ENCODE data around the gene RRAGD. TPM values are rescaled to one million over a fixed set of nuclear protein-coding genes. Genes with fewer than 3 reads are reported as not detected.
A peak's percentile ranks its signal among the peaks of the same experiment; 100 is the strongest.

RRAGD gene
- total RNA-seq, 2 experiments from 2014 or later: 9.0 to 10.2 TPM

DNA sequence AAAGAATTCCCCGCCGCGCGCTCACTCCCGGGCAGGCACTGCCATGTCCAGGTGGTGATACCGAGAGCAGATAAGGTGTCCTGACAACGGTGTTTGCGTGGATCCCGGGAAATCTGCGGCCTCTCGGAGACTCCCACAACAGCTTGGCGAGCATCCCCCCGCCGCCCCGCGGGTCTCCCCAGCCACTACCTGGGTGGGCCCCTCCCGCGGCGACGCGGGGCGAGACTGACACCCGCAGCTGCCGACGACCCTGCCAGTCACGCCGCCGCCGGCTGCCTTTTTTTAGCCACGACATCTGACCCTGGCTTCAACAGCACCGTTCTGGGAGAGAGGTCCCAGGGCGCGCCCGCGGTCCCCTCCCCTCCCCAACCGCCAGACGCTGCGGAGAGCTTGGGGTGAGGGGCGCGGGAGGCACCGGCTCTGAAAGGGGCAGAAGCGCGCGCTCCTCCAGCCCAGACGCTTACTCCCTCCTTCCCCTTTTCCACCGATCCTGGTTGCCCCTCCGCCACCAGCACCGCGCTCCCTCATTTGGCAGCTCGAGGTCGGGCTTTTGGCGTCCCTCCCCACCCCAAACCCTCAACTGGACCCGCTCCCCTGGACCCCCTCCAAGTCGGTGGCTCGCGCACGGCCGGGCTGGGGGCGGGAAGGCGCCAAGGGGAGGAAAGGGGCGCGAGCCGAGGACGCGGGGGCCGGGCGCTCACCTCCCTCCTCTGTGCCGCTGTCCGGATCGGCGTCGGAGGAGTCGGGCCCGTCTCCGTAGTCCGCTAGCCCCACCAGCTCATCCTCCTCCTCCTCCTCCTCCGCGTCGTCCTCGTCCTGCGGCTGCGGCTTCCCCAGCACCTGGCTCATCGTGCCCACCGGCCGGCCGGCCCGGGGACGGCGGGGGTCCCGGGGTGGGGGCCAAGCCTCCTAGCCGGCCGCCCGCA is 665 bp downstream of the RRAGD start:
- Mint-ChIP-seq H3K4me3 (peak overlapping the region; percentile 90), H3K27me3 (peaks cover 11% of the 10 kb centered on the region), H3K4me1 (ENCODE audit: low read depth) (peaks cover 14% of the 10 kb centered on the region), H3K27ac (peak overlapping the region; percentile 47), H3K36me3 (ENCODE audit: low read depth) (peaks cover 5% of the 10 kb centered on the region), H3K9me3 (no peaks in the 10 kb centered on the region)
- ChIA-PET CTCF (no interaction called here), POLR2A (interaction anchor here (0.7 to 2.8 kb wide), 8 partner anchors 12 to 448 kb away, joined by 3 to 18 read pairs (median 4); partner anchors contain the start of genes PNRC1, RNGTT and UBE2J1)
- Histone ChIP-seq H3K27ac (ENCODE audit: low read depth in 1 of 2, low read length in 2 of 2) (no peak overlapping the region), H3K4me1 (ENCODE audit: insufficient read depth, low read length) (peaks cover 20% of the 10 kb centered on the region), H3K9me3 (ENCODE audit: control insufficient read depth in 1 of 2, insufficient read depth in 1 of 2, low read length in 2 of 2) (no peaks in the 10 kb centered on the region), H3K27me3 (ENCODE audit: control insufficient read depth in 1 of 2, insufficient read depth in 2 of 2, low read length in 2 of 2) (peaks cover 0 to 4% of the 10 kb centered on the region in 2 experiments), H3K36me3 (ENCODE audit: insufficient read depth, low read length) (no peaks in the 10 kb centered on the region), H3K4me3 (ENCODE audit: low read length) (peak overlapping the region; percentile 72)
- intact Hi-C loops (cut with DNase I, micrococcal nuclease): loop anchor here (5.0 kb wide), 2 partner anchors 34 to 64 kb away; no protein-coding TSS in a partner anchor
- ATAC-seq (ENCODE audit: poor library complexity) (peak; percentile 42), DNase-seq (peak in 10 of 14 experiments; percentile 2 to 54 (median 19))
- TF ChIP-seq, protein P1, sequence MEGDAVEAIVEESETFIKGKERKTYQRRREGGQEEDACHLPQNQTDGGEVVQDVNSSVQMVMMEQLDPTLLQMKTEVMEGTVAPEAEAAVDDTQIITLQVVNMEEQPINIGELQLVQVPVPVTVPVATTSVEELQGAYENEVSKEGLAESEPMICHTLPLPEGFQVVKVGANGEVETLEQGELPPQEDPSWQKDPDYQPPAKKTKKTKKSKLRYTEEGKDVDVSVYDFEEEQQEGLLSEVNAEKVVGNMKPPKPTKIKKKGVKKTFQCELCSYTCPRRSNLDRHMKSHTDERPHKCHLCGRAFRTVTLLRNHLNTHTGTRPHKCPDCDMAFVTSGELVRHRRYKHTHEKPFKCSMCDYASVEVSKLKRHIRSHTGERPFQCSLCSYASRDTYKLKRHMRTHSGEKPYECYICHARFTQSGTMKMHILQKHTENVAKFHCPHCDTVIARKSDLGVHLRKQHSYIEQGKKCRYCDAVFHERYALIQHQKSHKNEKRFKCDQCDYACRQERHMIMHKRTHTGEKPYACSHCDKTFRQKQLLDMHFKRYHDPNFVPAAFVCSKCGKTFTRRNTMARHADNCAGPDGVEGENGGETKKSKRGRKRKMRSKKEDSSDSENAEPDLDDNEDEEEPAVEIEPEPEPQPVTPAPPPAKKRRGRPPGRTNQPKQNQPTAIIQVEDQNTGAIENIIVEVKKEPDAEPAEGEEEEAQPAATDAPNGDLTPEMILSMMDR (IDR thresholded peaks at IDR 0.05): no peak

DNA sequence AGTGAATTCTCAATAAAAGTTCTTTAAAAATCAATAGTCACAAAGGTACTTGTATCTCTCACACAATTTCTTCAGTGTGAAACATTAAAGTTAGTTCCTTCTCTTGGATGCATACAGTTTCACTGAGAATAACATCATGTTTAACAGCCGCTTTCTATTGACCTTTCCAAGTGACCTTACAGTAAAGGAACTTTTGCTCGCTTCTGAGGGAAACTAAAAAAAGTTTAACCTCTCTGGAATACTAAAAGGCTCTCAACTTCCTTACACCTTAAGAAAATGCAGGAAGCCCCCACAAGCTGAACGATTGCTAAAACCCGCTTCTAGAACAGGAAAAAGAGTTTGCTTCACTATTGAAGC is 1.3 kb downstream of the RRAGD start:
- H3K27ac Mint-ChIP-seq: peak overlapping the region; percentile 47
- POLR2A ChIA-PET: interaction anchor here (1.7 to 2.8 kb wide), 2 partner anchors 332 to 447 kb away, joined by 8 to 18 read pairs; partner anchors contain the start of genes PNRC1 and RNGTT
- peaks cover 24% of the 10 kb centered on the region for H3K4me1 ChIP-seq (ENCODE audit: insufficient read depth, low read length)

DNA sequence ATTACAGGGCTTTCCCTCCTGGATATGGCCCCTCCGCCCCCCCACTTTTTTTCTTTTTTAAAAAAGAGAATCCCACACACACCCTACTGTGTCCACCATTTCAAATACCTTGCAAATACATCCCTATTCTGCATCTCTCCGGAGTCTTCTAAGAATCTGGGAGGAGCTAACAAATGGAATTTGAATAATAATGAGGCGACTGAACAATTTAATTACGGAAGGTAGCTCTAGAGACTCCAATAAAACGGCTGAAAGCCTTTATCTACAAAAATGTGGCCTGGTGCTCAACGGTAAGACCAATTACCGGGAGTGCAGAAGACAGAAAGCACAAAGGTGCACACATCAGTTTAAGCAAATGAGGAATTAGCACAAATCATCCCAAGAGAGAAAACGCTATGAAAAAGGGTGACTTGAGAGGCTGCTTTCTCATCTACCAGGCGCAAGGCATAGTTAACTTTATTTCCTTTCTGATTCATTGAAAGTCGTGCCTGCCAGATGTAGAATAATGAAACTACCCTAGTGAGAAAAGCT is 1.8 kb downstream of the RRAGD start:
- POLR2A ChIA-PET: interaction anchor here (1.7 to 2.8 kb wide), 2 partner anchors 331 to 447 kb away, joined by 8 to 18 read pairs; partner anchors contain the start of genes PNRC1 and RNGTT
- TF ChIP-seq, protein P1 (IDR thresholded peaks at IDR 0.05): no peak
- Histone ChIP-seq H3K9me3 (ENCODE audit: control insufficient read depth in 1 of 2, insufficient read depth in 1 of 2, low read length in 2 of 2) (no peaks in the 10 kb centered on the region), H3K36me3 (ENCODE audit: insufficient read depth, low read length) (no peaks in the 10 kb centered on the region), H3K27me3 (ENCODE audit: control insufficient read depth in 1 of 2, insufficient read depth in 2 of 2, low read length in 2 of 2) (peaks cover 0 to 4% of the 10 kb centered on the region in 2 experiments), H3K4me3 (ENCODE audit: low read length) (peak overlapping the region; percentile 72), H3K27ac (ENCODE audit: low read depth in 1 of 2, low read length in 2 of 2) (no peak overlapping the region), H3K4me1 (ENCODE audit: insufficient read depth, low read length) (peaks cover 24% of the 10 kb centered on the region)
- no peak for ATAC-seq (ENCODE audit: poor library complexity)
- Mint-ChIP-seq H3K27ac (peak overlapping the region; percentile 47), H3K27me3 (peaks cover 6% of the 10 kb centered on the region), H3K4me3 (peak overlapping the region; percentile 90), H3K36me3 (ENCODE audit: low read depth) (peaks cover 5% of the 10 kb centered on the region), H3K9me3 (no peaks in the 10 kb centered on the region), H3K4me1 (ENCODE audit: low read depth) (peaks cover 14% of the 10 kb centered on the region)
- DNase-seq: peak in 1 of 14 experiments; percentile 1
- CTCF ChIA-PET: no interaction called here
- intact Hi-C loops (cut with DNase I, micrococcal nuclease): loop anchor here (5.0 kb wide), 2 partner anchors 33 to 63 kb away; no protein-coding TSS in a partner anchor

More for the DNA sequence above, 1.3 kb downstream of the RRAGD start:
- Mint-ChIP-seq H3K27me3 (peaks cover 6% of the 10 kb centered on the region), H3K4me1 (ENCODE audit: low read depth) (peaks cover 14% of the 10 kb centered on the region), H3K4me3 (peak overlapping the region; percentile 90), H3K9me3 (no peaks in the 10 kb centered on the region), H3K36me3 (ENCODE audit: low read depth) (peaks cover 5% of the 10 kb centered on the region)
- intact Hi-C loops (cut with DNase I, micrococcal nuclease): loop anchor here (5.0 kb wide), 2 partner anchors 33 to 63 kb away; no protein-coding TSS in a partner anchor
- no peak overlapping the region for H3K27ac ChIP-seq (ENCODE audit: low read depth in 1 of 2, low read length in 2 of 2)
- H3K9me3 ChIP-seq (ENCODE audit: control insufficient read depth in 1 of 2, insufficient read depth in 1 of 2, low read length in 2 of 2): no peaks in the 10 kb centered on the region
- DNase-seq (no peak), ATAC-seq (ENCODE audit: poor library complexity) (no peak)
- TF ChIP-seq, protein P1 (IDR thresholded peaks at IDR 0.05): no peak
- H3K4me3 ChIP-seq (ENCODE audit: low read length): peak overlapping the region; percentile 72
- H3K36me3 ChIP-seq (ENCODE audit: insufficient read depth, low read length): no peaks in the 10 kb centered on the region
- CTCF ChIA-PET: no interaction called here
- H3K27me3 ChIP-seq (ENCODE audit: control insufficient read depth in 1 of 2, insufficient read depth in 2 of 2, low read length in 2 of 2): peaks cover 0 to 4% of the 10 kb centered on the region in 2 experiments
